Stimulated activated naive CD8-positive, alpha-beta T cell treated with anti-CD3 and anti-CD28 coated beads, Interleukin-15, amount 100 ng/mL, for 72 hours (primary cell): ENCODE data around the gene SELENOF.
"Not testable (repeated sequence)": the region's sequence is repeated elsewhere in the genome, so short reads cannot be mapped to it uniquely, and the experiment has no call there.

ENCODE experiments used
- ATAC-seq: fragments of 150-1000 bp; cut with Tn5 transposase; 2 replicates; pipeline ENCODE4 v1.10.0; 2021; ENCODE audit warnings: mild to moderate bottlenecking, moderate library complexity
- DNase-seq, 2 donors: peaks; one replicate each; pipeline ENCODE4 v3.0.0; 2021 to 2022
- H3K27ac Mint-ChIP-seq, 2 donors: one replicate each; pipeline ENCODE4 v1.8.0; 2022; ENCODE audit warnings: mild to moderate bottlenecking in 2 of 2, mixed read lengths in 2 of 2, moderate library complexity in 2 of 2
- H3K27me3 Mint-ChIP-seq: one replicate; pipeline ENCODE4 v1.8.0; 2022; ENCODE audit warnings: mixed read lengths
- H3K4me1 Mint-ChIP-seq: one replicate; pipeline ENCODE4 v1.8.0; 2022; ENCODE audit warnings: mild to moderate bottlenecking, mixed read lengths
- H3K4me3 Mint-ChIP-seq, 2 donors: one replicate each; pipeline ENCODE4 v1.8.0; 2022; ENCODE audit warnings: mild to moderate bottlenecking in 2 of 2, mixed read lengths in 2 of 2, moderate library complexity in 1 of 2
- H3K9me3 Mint-ChIP-seq, 2 donors: one replicate each; pipeline ENCODE4 v1.8.0; 2022; ENCODE audit warnings: mixed read lengths in 2 of 2

Gene SELENOF

DNA sequence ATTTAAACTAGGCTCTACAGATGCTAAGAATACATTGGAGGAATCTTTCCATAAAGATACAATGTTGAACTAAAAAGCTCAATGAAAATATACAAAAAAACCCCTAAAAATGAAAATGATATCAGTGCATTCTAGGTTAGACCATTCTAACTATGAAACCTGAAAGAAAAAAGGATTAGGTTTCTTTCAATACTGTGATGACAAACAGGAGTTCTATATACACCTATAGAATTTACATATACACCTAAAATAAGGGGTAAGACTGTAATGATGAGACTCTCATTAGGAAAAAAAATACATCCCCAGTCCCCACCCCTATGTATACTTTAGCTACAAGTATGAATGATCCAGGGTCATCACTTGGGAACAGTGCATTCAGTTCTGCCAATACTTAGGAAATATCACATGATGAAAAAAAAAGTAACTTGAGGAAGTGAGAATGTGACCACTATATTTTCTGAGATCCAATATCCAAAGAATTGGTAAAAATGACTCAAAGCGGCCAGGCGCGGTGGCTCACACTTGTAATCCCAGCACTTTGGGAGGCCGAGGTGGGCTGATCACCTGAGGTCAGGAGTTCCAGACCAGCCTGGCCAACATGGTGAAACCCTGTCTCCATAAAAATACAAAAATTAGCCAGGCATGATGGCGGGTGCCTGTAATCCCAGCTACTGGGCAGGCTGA lies 26.3 kb downstream of the SELENOF start:
- Mint-ChIP-seq H3K9me3 (no peaks in the 10 kb centered on the region), H3K27ac (no peak overlapping the region), H3K4me1 (peaks cover 15% of the 10 kb centered on the region), H3K27me3 (no peaks in the 10 kb centered on the region), H3K4me3 (no peak overlapping the region)
- ATAC-seq (peak; percentile 57), DNase-seq (no peak)

- Mint-ChIP-seq H3K9me3 (no peaks in the 10 kb centered on the region), H3K27me3 (no peaks in the 10 kb centered on the region), H3K27ac (peak overlapping the region in 1 of 2 donors; percentile 23), H3K4me1 (no peaks in the 10 kb centered on the region), H3K4me3 (no peak overlapping the region)
- ATAC-seq (no peak), DNase-seq (no peak)
These were observed 38.2 kb downstream of the SELENOF start for GRCh38 chr1:86875722-86876121.

- Mint-ChIP-seq H3K4me1 (peaks cover 12% of the 10 kb centered on the region), H3K27ac (no peak overlapping the region), H3K9me3 (no peaks in the 10 kb centered on the region), H3K27me3 (no peaks in the 10 kb centered on the region), H3K4me3 (no peak overlapping the region)
- ATAC-seq (no peak), DNase-seq (no peak)
These were observed 41.8 kb downstream of the SELENOF start for GRCh38 chr1:86872086-86872485.

- Mint-ChIP-seq H3K4me3 (no peak overlapping the region), H3K4me1 (peaks cover 12% of the 10 kb centered on the region), H3K9me3 (no peaks in the 10 kb centered on the region), H3K27ac (no peak overlapping the region), H3K27me3 (no peaks in the 10 kb centered on the region)
- DNase-seq (no peak), ATAC-seq (no peak)
These were observed 42.9 kb downstream of the SELENOF start for GRCh38 chr1:86871001-86871400.

DNA sequence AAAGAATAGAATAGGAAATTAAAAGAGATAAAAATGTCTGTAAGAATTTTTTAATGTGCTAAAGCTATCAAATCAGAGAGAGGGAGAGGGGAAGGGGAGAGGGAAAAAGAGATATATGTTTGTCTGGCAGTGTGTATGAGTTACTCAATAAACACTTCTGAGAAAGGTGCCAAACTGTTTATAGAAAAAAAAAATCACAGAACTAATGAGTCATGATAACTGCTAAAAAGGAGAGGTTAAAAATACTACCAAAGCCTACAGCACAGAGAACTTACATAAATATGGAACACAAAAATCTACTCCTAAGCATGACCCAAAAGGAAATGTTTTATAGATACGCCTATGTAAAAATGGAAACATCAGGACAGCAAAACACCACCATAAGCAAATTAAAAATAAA lies 45.4 kb downstream of the SELENOF start:
- ATAC-seq, result no peak
- Mint-ChIP-seq H3K4me3 (no peak overlapping the region), H3K9me3 (no peaks in the 10 kb centered on the region), H3K4me1 (peaks cover 12% of the 10 kb centered on the region), H3K27ac (no peak overlapping the region), H3K27me3 (no peaks in the 10 kb centered on the region)
- no peak for DNase-seq

- DNase-seq, H3K4me3 Mint-ChIP-seq, H3K9me3 Mint-ChIP-seq, H3K27me3 Mint-ChIP-seq, ATAC-seq: not testable (repeated sequence)
- Mint-ChIP-seq H3K27ac (peak overlapping the region in 1 of 2 donors; percentile 52), H3K4me1 (peaks cover 12% of the 10 kb centered on the region)
These were observed 46.6 kb downstream of the SELENOF start for GRCh38 chr1:86867278-86867677.

DNA sequence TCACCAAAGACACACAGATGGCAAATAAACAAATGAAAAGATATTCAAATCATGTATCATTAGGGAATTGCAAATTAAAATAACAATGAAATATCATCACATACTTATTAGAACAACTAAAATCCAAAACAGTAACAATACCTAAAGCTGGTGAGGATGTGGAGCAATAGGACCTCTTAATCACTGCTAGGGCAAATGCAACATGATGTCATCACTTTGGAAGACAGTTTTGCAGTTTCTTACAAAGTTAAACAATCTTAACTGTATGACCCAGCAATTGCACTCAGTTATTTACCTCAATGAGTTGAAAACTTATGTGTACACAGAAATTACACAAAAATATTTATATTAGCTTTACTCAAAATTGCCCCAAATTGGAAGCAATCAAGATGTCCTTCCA lies 47.3 kb downstream of the SELENOF start:
- H3K27me3 Mint-ChIP-seq, result no peaks in the 10 kb centered on the region
- DNase-seq (no peak), ATAC-seq (no peak)
- H3K9me3 Mint-ChIP-seq, result no peaks in the 10 kb centered on the region
- H3K4me1 Mint-ChIP-seq, result peaks cover 12% of the 10 kb centered on the region
- no peak overlapping the region for H3K4me3 Mint-ChIP-seq
- H3K27ac Mint-ChIP-seq, result peak overlapping the region in 1 of 2 donors; percentile 48

- Mint-ChIP-seq H3K27me3 (no peaks in the 10 kb centered on the region), H3K9me3 (no peaks in the 10 kb centered on the region), H3K4me3 (no peak overlapping the region), H3K27ac (peak overlapping the region in 1 of 2 donors; percentile 48), H3K4me1 (peaks cover 12% of the 10 kb centered on the region)
- DNase-seq (no peak), ATAC-seq (no peak)
These were observed 47.8 kb downstream of the SELENOF start for GRCh38 chr1:86865973-86866637.

- Mint-ChIP-seq H3K4me3 (no peak overlapping the region), H3K27ac (no peak overlapping the region), H3K27me3 (no peaks in the 10 kb centered on the region), H3K4me1 (no peaks in the 10 kb centered on the region), H3K9me3 (no peaks in the 10 kb centered on the region)
- ATAC-seq (no peak), DNase-seq (no peak)
These were observed 51.0 kb downstream of the SELENOF start for GRCh38 chr1:86862920-86863319.

DNA sequence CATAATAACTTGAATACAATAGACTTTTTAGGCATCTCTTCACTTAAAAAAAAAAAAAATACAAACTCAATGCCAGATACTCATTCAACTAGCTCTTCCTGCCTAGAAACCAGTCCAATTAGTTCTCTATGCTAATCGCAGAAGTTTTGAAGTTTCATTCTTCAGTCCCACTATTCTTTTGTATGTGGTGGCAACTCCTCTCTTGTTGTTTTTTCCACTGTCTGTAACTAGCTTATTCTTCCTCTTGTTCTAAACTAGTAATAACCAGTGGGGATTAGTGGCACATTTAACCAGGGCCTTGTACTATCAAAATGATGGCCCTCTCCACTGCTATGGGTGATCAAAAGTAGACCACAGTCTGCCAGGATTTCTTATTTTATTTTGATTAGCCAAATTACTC lies 52.5 kb downstream of the SELENOF start:
- H3K9me3 Mint-ChIP-seq, result no peaks in the 10 kb centered on the region
- no peak for ATAC-seq
- H3K27ac Mint-ChIP-seq, result peak overlapping the region in 1 of 2 donors; percentile 42
- H3K27me3 Mint-ChIP-seq, result no peaks in the 10 kb centered on the region
- DNase-seq, result no peak
- H3K4me1 Mint-ChIP-seq, result no peaks in the 10 kb centered on the region
- H3K4me3 Mint-ChIP-seq, result no peak overlapping the region

- no peaks in the 10 kb centered on the region for H3K4me1 Mint-ChIP-seq
- no peaks in the 10 kb centered on the region for H3K9me3 Mint-ChIP-seq
- no peak for ATAC-seq
- no peak for DNase-seq
- H3K4me3 Mint-ChIP-seq, result no peak overlapping the region
- H3K27me3 Mint-ChIP-seq, result no peaks in the 10 kb centered on the region
- H3K27ac Mint-ChIP-seq, result no peak overlapping the region
These were observed 53.5 kb downstream of the SELENOF start for GRCh38 chr1:86860424-86860823.

DNA sequence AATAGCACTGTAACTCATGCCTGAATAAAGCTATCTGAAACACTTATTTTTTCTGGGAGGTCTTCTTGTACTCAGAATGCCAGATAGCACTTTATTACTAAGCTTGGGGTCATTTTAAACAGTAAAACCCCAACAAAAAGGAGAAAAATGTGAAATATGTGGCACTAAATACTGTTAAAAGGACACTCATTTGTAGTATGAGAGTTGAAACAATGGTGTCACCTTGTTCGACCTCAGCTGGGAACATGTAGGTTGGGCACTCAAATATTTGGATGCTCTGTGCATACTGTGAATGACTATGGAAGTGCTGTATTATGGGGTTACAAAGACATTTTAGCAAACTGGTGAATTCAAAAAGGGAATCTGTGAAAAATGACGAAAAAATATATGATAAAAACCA lies 53.9 kb downstream of the SELENOF start:
- no peak for ATAC-seq
- DNase-seq, result no peak
- Mint-ChIP-seq H3K27ac (no peak overlapping the region), H3K27me3 (no peaks in the 10 kb centered on the region), H3K4me1 (no peaks in the 10 kb centered on the region), H3K4me3 (no peak overlapping the region), H3K9me3 (no peaks in the 10 kb centered on the region)

- Mint-ChIP-seq H3K9me3 (no peaks in the 10 kb centered on the region), H3K27me3 (no peaks in the 10 kb centered on the region), H3K27ac (no peak overlapping the region), H3K4me1 (no peaks in the 10 kb centered on the region), H3K4me3 (no peak overlapping the region)
- ATAC-seq, result no peak
- no peak for DNase-seq
These were observed 55.2 kb downstream of the SELENOF start for GRCh38 chr1:86858524-86859261.

- ATAC-seq (no peak), DNase-seq (no peak)
- Mint-ChIP-seq H3K9me3 (no peaks in the 10 kb centered on the region), H3K4me1 (no peaks in the 10 kb centered on the region), H3K4me3 (no peak overlapping the region), H3K27me3 (no peaks in the 10 kb centered on the region), H3K27ac (no peak overlapping the region)
These were observed 57.7 kb downstream of the SELENOF start for GRCh38 chr1:86856196-86856595.

GRCh38 chr1:86854352-86854751 lies 59.6 kb downstream of the SELENOF start:
- Mint-ChIP-seq H3K9me3 (no peaks in the 10 kb centered on the region), H3K4me1 (no peaks in the 10 kb centered on the region), H3K27ac (no peak overlapping the region), H3K27me3 (no peaks in the 10 kb centered on the region), H3K4me3 (no peak overlapping the region)
- no peak for DNase-seq
- no peak for ATAC-seq

DNA sequence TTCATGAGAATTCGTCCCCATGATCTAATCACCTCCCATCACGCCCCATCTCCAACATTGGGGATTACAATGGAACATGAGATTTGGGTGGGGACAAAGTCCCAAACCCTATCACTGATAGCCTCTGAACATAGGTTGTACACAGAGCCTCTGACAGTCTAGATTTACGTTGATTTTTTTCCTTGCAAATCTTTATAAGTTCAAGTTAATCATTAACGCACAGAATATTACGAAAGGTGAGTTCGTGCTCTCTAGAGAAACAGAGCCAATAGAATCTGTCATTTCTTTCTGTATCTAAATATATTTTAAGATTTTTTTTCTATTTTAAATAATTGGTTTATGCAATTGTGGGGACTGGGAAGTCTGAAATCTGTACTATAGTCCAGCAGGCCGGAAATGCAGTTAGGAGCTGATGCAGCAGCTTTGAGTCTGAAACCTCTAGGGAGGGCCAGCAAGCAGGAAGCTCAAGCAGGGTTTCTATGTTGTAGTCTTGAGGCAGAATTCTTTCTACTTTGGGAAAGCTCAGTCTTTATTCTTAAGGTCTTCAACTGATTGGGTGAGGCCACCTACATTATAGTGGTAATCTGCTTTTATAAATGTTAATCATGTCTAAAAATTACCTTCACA lies 61.0 kb downstream of the SELENOF start:
- DNase-seq (no peak), ATAC-seq (no peak)
- no peaks in the 10 kb centered on the region for H3K9me3 Mint-ChIP-seq
- H3K4me1 Mint-ChIP-seq, result no peaks in the 10 kb centered on the region
- no peak overlapping the region for H3K4me3 Mint-ChIP-seq
- no peak overlapping the region for H3K27ac Mint-ChIP-seq
- no peaks in the 10 kb centered on the region for H3K27me3 Mint-ChIP-seq
